ENCODE results near the gene ZNF488.

The ZNF488 gene

GRCh38 chr10:47381427-47382379 is 2.4 kb downstream of the ZNF488 start:
- DNase-seq, result no peak

DNA sequence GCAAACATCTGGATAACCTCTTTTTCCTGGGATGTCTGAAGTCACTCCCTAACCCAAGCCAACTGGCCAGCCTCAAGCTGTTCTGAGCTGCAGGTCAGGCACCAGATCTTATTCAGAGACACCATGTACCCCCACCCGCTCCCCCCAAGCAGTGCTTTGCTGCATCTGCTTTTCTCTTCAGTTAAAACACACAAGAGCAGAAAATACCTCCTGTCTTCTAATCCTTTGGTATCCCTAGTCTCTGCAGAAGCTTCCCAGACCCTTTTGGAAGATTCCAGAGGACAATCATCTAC is 3.0 kb downstream of the ZNF488 start:
- DNase-seq, result no peak

GRCh38 chr10:47380341-47381102 is 3.6 kb downstream of the ZNF488 start:
- DNase-seq, result no peak

GRCh38 chr10:47379901-47380300 is 4.2 kb downstream of the ZNF488 start:
- DNase-seq, result no peak

GRCh38 chr10:47379445-47379785 is 4.7 kb downstream of the ZNF488 start:
- no peak for DNase-seq

DNA sequence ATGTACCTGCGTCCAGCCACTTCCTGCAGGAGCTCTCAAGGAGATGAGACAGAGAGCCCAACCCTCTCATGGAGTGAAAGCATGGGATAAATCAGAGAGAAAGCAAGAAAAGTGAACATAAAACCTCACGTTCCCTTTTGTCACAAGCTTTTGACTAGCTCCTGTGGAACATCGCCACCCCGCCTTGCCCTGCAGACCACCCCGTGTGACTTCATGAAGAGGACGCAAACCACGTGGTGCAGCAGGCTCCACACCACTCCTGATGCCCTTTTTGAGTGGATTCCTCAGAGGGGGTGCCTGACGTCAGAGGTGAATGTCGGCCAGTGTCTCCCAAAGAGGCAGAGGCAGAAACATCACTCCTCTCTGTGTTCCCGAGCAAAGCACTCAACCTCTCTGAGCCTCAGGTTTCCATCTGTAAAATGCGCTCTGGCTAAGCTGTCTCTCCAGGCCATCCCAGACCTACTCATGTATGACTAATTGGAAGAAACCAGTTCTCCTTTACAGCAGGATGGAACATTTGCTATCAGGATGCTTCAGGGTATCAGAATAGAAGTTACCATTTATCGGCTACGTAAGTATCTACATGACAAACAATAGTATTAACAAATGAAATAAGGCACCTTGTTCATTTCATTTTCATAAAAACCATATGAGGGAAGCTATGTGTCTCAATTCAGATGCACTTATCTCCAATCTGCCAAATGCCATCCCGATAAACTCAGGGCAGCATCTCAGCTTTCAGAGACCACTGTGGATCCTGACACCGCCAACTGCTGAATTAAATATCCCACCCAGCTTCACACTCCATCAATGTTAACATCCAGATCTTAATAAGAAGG is 5.3 kb downstream of the ZNF488 start:
- DNase-seq, result no peak

DNA sequence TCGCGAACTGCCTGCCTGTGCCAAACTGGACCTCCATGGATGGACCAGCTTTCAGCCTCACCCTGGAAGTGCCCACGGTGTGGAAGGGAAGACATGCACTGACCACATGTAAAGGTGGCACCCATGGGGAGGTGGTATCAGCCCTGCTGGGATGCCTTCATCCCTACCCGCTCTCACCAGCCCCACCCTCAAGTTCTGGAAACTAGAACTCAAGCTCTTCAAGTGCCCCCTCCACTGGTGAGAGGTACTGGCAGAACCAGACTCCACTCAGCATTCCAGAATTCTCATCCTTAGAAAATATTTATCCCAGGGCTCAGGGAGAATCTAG is 5.9 kb downstream of the ZNF488 start:
- DNase-seq, result no peak

- no peak for DNase-seq
Observed at GRCh38 chr10:47376522-47377220, 7.4 kb downstream of the ZNF488 start.

- no peak for DNase-seq
Observed at GRCh38 chr10:47374611-47375536, 9.2 kb downstream of the ZNF488 start.

GRCh38 chr10:47372726-47373125 is 11.4 kb downstream of the ZNF488 start:
- no peak for DNase-seq

GRCh38 chr10:47371629-47372485 is 12.2 kb downstream of the ZNF488 start:
- no peak for DNase-seq

DNA sequence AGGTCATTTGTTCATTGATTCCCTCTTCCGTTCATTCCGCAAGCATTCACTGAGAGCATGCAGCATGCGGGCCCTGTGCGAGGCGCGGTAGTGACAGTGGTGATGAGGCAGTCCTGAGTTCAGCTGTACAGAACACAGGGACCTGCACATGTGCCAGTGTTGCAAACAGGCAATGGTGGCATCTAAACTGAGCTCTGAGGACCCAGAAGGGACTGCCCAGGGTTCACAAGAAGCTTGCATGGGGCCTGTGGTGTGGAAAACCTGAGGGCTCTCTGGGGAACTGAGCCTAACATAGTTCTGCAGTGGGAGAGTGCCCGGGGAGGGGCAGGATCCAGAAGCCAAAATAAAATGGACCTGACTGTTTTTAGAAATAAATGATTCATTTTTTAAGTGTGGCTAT is 13.2 kb downstream of the ZNF488 start:
- no peak for DNase-seq

GRCh38 chr10:47370015-47370767 is 13.9 kb downstream of the ZNF488 start:
- no peak for DNase-seq

GRCh38 chr10:47369251-47369894 is 14.7 kb downstream of the ZNF488 start:
- no peak for DNase-seq

- DNase-seq, result no peak
Observed at GRCh38 chr10:47368431-47369180, 15.5 kb downstream of the ZNF488 start.

GRCh38 chr10:47367646-47368045 is 16.4 kb downstream of the ZNF488 start:
- DNase-seq, result no peak

DNA sequence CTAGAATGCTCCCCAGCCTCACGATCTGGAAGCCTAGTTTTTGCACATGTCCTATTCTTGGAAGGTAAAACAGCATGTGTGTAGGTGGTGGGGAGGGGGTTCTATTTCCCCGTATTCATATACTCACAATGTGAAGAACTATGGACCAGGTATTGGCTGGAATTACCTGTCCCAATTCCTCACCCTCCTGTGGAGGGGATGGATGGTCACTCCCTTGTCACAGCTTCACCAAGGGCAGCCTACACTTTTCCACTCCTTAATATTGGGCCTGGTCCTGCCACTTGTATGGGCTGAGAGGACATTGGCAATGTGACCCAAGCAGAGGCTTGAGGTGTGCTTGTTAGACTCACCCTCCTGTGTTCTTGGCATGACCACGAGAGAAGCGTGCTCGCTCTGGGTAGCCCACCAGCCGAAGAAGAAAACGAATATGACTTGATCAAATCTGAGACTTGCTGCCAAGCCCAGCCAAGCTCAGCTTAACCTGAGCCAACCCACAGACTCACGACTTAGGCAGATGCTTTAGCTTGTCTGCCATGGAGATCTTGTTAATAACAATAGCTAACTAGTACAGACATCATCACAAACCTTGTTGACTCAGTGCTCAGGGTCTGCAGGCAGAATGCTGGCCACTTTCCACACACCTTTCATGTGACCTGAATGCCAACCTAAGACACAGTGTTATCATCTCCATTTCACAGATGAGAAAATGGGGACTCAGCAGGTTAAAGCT is 17.2 kb downstream of the ZNF488 start:
- no peak for DNase-seq

DNA sequence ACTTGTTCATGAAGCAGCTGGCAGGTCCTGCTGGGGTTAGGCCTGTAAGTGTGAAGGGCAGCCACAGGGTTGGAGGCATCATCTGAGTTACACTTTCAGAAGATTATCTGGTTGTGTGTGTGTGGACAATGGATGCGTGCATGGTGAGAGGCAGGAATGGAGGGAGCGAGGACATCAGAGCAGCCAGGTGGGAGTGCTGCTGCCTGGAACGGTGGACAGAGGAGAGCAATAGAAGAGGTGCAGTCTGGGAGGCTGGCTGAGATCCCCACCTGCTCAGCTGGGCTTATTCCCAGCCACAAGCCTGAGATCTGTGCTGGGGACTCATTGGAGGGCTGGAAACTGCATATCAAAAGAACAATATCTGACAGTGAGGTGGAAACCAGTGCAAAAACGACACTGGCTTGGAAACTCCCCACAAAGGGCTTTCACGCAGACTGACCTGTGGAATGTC is 17.9 kb downstream of the ZNF488 start:
- no peak for DNase-seq

All from RPMI8226 (cell line).